ENCODE data around the gene NFKBIE.
A peak's percentile ranks its signal among the peaks of the same experiment; 100 is the strongest.

The NFKBIE gene

DNA sequence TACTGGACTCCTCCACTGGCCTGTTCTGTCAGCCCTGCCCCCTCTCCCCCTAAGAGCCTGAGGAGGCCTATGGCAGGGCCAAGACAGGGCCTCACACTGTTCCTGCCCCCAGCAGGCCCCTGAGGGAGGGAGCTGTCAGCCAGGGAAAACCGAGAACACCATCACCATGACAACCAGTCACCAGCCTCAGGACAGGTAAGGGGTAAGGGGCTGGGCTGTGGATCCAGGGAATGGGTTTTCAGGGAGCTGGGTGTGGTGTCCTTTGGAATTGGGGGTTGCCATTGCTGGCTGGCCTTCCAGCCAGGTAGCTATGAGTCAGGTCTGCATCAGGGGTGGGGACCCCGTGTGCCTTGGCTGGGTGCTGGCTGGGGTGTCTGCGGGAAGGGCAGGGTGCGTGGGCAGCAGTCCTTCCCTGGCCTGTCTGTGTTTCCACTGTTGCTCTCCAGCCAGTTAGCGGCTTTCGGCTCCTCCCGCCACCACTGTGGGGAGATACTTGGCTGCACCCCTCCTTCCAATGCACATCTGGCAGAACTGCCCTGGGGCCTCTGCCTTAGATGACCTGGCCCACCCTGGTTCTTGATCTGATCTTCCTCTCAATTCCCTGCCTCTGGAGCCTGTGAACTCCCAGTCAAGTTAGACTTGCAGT lies 38.1 kb downstream of the NFKBIE start:
- no peak for DNase-seq (ENCODE audit: low read depth in 3 of 3, low spot score in 1 of 3)

- DNase-seq (ENCODE audit: low read depth in 3 of 3, low spot score in 1 of 3), result no peak
Measured at GRCh38 chr6:44226368-44227147, 38.8 kb downstream of the NFKBIE start.

GRCh38 chr6:44225579-44226325 lies 39.6 kb downstream of the NFKBIE start:
- DNase-seq (ENCODE audit: low read depth in 3 of 3, low spot score in 1 of 3), result no peak

GRCh38 chr6:44224965-44225305 lies 40.4 kb downstream of the NFKBIE start:
- no peak for DNase-seq (ENCODE audit: low read depth in 3 of 3, low spot score in 1 of 3)

DNA sequence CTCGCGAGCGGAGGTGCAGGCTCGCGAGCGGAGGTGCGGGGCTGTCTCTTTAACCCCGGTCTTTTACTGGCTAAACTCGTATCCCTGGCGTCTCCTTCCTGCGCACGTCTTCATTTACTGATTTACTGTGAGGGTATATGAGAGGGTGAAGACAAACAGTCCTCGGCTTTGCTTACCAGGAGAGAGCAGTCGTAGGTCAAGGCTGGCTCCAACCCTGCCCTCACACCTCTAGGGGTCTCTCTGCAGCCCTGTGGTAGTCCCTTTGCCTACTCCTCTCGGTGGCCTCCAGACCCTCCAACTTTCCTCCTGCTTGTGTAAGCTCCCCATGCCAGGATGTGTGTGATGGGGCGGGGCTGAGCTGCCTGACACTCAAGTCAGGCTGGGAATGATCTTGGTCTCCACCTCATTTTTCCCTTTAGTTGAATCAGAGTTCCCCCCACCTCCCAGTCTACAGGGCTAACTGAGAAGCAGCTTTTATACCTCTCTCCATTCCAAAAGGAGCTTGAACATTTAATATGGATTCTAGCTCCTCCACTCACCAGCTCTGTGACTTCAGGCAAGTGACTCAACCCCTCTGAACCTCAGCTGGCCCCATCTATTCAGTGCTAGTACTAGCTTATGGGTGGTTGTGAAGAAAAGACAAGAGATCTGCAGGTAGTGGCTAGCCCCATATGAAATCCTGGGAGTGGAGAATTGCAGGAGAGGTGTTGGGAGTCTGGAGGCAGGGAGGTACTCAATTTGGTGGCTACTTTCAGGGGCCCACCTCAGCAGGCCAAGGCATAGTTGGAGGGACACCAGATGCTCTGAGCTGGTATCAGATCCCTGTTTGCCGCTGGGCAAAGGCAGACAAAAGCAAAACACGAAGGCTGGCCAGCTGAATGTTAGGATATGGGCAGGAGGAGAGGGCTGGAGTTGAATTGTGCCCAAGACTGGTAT lies 41.1 kb downstream of the NFKBIE start:
- no peak for DNase-seq (ENCODE audit: low read depth in 3 of 3, low spot score in 1 of 3)

GRCh38 chr6:44223319-44224028 lies 41.9 kb downstream of the NFKBIE start, which contains the start of gene SLC29A1:
Gene SLC29A1, plus strand, starts transcription at chr6:44223595. Its CDS starts 3,719 bp downstream, at chr6:44227314.
- DNase-seq (ENCODE audit: low read depth in 3 of 3, low spot score in 1 of 3), result peak; percentile 54 to 83 (median 60)

DNA sequence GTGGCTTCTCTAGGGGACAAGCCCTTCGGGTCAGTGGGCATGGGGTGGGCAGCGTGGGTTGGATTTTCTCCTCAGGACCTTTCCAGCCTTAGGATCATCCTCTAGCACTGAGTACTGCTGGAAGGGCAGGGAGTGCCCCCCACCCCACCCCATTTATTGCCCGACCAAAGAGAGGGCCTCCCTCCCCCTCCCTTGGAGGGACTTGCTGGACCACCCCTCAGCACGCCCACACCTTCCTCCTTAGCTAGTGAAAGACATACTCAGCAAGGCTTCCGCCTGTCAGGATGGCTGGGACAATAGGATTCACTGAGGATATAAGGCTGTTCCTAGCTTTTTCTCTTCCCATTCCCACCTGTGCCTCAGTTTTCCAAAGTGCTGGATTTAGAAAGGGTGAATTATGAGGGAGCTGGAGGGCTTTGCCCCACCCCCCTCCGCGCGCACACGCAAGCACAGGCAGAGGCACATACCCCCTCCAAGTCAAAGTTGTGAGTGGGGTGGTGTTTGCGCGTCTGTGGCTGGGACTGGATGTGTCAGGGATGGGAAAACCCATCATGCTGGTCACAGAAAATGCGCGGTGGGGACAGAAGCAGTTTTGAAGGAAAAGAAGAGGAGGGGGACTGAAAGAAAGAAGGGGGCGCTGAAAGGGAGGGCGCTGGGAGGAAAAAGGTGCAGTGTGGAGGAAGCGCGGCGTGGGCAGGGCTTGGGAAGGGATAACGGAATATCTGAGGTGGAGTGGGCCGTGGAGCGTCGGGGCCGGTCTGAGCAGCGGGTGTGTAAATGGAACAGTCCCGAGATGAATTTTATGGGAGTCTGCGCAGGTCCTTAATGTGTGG lies 42.6 kb downstream of the NFKBIE start:
- DNase-seq (ENCODE audit: low read depth in 3 of 3, low spot score in 1 of 3), result no peak

GRCh38 chr6:44221961-44222335 lies 43.4 kb downstream of the NFKBIE start:
- no peak for DNase-seq (ENCODE audit: low read depth in 3 of 3, low spot score in 1 of 3)

DNA sequence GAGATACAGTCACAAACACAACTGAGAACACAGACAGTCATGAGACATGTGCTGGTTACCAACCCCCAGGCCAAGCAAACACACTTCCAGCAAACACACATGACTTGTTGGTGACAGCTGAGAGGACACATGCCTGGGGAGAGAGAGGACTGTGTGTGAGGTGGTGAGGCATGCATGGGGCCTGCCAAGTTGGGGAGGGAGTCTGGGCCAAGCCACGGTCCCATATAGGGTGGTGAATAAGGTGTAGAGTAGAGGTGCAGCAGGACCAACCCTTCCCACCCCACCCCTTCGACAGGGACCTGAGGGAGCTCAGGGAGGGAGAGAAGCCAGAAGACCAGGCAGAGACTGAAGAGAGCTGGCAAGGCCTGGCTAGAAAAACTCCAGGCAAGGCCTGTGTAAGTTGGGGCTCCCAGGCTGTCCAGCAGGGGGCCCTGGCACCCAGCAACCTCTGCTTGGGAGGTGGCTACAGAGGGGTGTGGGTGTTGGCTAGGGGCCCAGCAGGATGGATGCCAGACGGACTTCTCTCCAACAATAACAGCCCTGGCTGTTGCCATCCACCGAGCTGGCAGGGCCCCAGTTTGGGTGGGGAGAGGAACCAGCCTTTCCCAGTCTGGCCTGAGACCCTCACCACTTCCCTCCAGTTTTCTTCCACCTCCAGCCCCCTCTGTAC lies 43.9 kb downstream of the NFKBIE start:
- DNase-seq (ENCODE audit: low read depth in 3 of 3, low spot score in 1 of 3), result peak; percentile 53 to 57 (median 54)

DNA sequence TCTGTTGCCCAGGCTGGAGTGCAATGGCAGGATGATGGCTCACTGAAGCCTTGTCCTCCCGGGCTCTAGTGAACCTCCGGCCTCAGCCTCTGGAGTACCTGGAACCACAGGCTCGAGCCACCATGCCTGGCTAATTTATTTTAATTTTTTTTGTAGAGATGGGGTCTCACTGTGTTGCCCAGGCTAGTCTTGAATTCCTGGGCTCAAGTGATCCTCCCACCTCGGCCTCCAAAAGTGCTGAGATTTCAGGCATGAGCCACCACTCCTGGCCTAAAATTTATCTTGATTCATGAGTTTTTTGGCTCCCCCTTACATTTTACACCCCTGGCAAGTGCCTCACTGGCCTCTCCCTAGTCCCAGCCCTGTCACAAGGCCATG lies 44.4 kb downstream of the NFKBIE start:
- DNase-seq (ENCODE audit: low read depth in 3 of 3, low spot score in 1 of 3), result no peak

DNA sequence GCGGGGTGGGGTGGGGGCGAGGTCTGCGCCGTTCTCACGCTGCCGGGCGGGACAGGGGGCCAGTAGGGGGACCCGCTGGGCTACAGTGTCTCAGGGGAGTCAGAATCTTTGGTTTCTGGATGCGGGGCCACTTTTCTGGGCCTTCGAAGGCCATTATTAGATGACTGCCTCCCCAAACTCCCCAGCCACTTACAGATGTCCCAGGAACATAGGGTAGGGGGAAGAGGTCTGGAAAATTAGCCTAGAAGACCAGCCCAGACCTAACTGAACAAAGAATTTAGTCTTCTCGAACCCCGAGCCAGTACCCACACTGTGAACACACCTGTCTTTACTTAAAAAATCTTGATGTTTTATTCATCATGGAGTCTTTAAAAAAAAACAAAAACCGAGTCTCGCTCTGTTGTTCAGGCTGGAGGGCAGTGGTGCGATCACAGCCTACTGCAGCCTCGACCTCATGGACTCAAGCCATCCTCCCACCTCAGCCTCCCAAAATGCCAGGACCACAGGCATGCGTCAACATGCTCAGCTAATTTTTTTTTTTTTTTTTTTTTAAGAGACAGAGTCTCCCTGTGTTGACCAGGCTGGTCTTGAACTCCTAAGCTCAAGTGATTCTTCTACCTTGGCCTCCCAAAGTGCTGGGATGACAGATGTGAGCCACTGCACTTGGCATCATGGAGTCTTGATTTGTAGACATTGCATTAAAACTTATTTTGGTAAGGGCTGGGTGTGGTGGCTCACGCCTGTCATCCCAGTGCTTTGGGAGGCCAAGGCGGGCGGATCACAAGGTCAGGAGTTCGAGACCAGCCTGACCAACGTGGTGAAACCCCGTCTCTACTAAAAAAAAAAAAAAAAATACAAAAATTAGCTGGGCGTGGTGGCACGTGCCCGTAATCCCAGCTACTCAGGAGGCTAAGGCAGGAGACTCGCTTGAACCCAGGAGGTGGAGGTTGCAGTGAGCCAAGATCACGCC lies 45.3 kb downstream of the NFKBIE start:
- no peak for DNase-seq (ENCODE audit: low read depth in 3 of 3, low spot score in 1 of 3)

- no peak for DNase-seq (ENCODE audit: low read depth in 3 of 3, low spot score in 1 of 3)
Measured at GRCh38 chr6:44219053-44219814, 46.1 kb downstream of the NFKBIE start.

DNA sequence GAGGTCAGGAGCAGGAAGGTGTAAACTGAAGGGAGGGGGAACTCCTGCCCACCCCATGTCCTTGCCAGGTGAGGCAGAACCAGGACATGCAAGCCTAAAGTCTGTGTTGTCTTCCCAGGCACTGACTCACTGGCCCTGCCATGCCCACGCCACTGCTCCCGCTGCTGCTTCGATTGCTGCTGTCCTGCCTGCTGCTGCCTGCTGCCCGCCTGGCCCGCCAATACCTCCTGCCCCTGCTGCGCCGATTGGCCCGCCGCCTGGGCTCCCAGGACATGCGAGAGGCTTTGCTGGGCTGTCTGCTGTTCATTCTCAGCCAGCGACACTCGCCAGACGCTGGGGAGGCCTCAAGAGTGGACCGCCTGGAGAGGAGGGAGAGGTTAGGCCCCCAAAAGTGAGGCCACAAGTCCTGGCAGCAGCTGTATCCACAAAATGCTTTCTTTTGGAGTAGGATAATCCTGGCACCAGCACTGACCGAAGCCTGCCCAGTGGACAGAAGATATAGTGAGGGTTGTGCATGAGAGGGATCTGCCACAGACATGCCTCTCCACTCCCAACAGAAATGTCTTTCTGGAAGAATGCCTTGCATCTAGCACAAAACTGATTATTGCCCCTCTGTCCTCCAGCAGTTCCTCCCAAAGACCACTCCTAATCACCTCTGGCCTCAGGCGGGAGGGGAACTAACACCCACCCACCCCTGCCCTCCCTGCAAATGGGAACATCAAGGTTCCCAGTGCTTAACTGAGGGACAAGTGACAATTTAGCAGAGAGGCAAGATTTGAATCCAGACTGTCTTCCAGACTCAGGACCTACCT lies 47.8 kb downstream of the NFKBIE start:
- DNase-seq (ENCODE audit: low read depth in 3 of 3, low spot score in 1 of 3), result no peak

DNA sequence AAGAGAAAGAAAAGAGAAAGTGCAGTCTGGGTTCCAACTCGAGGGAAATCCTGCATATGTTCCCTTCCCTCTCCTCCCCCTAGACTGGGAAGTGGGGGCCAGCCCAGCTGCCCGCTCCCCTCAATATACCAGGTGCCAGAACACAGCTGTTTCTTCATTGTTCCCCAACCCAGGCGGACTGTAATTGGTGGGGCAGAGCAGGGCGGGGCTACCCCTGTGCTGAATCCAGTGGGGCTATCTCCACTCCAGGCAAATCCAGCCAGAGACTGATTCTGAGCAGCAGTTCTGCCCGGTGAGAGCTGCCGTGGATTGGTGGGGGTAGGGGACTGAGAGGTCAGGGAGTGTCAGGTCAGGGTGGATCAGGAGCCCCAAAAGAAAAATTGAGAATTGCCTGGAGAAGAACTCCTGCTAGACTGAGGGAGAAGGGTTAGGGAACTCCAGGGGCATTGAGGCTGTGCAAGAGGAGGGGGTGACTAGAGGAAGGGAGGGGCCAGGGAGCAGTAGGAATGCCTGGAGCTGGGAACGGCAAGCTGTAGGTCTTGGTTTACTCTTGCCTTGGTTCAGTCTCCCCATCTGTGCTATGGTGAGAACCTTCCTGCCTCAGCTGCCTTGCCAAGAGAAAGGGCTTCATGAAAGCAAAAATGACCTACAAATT lies 48.5 kb downstream of the NFKBIE start, which contains the start of gene MYMX:
MYMX (plus strand) TSS at position 250 of the 655 bp plus-strand sequence. CDS start 546 bp downstream, outside the sequence.
- no peak for DNase-seq (ENCODE audit: low read depth in 3 of 3, low spot score in 1 of 3)

DNA sequence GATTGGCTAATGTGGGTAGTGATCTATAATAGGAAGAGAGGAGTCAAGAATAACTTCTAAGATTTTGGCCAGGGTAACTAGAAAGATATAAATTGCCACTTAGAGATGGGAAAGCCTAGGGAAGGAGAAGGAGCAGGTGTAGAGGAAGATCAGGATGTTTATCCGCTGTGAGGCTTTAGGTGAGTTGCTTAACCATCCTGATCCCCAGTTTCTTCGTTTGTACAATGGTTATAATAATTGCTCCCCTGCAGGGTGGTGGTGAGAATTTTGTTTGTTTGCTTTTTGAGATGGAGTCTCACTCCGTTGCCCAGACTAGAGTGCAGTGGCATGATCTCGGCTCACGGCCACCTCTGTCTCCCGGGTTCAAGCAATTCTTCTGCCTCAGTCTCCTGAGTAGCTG lies 51.0 kb downstream of the NFKBIE start:
- DNase-seq (ENCODE audit: low read depth in 3 of 3, low spot score in 1 of 3), result no peak

DNA sequence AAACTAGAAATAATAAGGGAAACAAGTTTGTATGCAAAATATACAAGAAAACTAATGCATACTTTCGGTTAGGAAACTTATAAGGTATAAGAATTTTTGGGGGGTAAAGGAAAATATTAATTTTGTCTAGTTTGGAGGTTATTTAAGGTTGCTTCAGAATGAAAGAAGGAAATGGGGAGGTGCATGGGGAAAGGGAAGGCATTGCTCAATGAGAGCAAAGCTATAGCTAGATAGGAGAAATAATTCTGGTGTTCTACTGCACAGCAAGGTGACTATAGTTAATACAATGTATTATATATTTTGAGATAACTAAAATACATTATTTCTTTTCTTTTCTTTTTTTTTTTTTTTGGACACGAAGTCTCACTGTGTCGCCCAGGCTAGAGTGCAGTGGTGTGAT lies 54.1 kb downstream of the NFKBIE start:
- no peak for DNase-seq (ENCODE audit: low read depth in 3 of 3, low spot score in 1 of 3)

Measured in stimulated activated CD4-positive, alpha-beta T cell treated with anti-CD3 and anti-CD28 coated beads, TNF-alpha, amount 100 ng/mL, for 1 hour (primary cell).